Measurements from ENCODE around the gene LRRC72.

GRCh38 chr7:16550671-16551070, 24.0 kb downstream of the LRRC72 start:
- TF ChIP-seq ZC3H11A (IDR thresholded peaks at IDR 0.05; ENCODE audit: low read depth, low read length), result no peak
- no peak for TF ChIP-seq ELF1 (tag; IDR thresholded peaks at IDR 0.05)
- TF ChIP-seq YY1 (IDR thresholded peaks at IDR 0.05; ENCODE audit: borderline replicate concordance in 1 of 3, control insufficient read depth in 1 of 3, extremely low read depth in 1 of 3, insufficient read depth in 3 of 3, insufficient read length in 1 of 3, insufficient replicate concordance in 2 of 3, low read depth in 1 of 3, low read length in 2 of 3), result no peak
- TF ChIP-seq GTF2F1 (IDR thresholded peaks at IDR 0.05; ENCODE audit: low read depth, low read length), result no peak
- TF ChIP-seq, protein P1, sequence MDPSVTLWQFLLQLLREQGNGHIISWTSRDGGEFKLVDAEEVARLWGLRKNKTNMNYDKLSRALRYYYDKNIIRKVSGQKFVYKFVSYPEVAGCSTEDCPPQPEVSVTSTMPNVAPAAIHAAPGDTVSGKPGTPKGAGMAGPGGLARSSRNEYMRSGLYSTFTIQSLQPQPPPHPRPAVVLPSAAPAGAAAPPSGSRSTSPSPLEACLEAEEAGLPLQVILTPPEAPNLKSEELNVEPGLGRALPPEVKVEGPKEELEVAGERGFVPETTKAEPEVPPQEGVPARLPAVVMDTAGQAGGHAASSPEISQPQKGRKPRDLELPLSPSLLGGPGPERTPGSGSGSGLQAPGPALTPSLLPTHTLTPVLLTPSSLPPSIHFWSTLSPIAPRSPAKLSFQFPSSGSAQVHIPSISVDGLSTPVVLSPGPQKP (CRISPR knock-in tag; IDR thresholded peaks at IDR 0.05), result no peak
- TF ChIP-seq, protein P2, sequence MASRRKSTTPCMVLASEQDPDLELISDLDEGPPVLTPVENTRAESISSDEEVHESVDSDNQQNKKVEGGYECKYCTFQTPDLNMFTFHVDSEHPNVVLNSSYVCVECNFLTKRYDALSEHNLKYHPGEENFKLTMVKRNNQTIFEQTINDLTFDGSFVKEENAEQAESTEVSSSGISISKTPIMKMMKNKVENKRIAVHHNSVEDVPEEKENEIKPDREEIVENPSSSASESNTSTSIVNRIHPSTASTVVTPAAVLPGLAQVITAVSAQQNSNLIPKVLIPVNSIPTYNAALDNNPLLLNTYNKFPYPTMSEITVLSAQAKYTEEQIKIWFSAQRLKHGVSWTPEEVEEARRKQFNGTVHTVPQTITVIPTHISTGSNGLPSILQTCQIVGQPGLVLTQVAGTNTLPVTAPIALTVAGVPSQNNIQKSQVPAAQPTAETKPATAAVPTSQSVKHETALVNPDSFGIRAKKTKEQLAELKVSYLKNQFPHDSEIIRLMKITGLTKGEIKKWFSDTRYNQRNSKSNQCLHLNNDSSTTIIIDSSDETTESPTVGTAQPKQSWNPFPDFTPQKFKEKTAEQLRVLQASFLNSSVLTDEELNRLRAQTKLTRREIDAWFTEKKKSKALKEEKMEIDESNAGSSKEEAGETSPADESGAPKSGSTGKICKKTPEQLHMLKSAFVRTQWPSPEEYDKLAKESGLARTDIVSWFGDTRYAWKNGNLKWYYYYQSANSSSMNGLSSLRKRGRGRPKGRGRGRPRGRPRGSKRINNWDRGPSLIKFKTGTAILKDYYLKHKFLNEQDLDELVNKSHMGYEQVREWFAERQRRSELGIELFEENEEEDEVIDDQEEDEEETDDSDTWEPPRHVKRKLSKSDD (conservative IDR thresholded peaks at IDR 0.05; ENCODE audit: low read length), result no peak
- no peak for TF ChIP-seq PRPF4 (IDR thresholded peaks at IDR 0.05; ENCODE audit: insufficient read depth, low read depth, low read length, poor library complexity, severe bottlenecking)
